AG04450 (cell line): Measurements from ENCODE around the gene ARHGEF4. TPM values are rescaled to one million over a fixed set of nuclear protein-coding genes. Genes with fewer than 3 reads are reported as not detected.

Experiments
- CTCF ChIA-PET: fragments of 300-600, 350-600 bp; formaldehyde crosslinking; extraction: SDS; loops from one replicate; lab custom pipeline; 2022; ENCODE audit warnings: antibody characterized with exemption, inconsistent platforms; lab: Charles Lee
- POLR2A ChIA-PET: fragments of 350-600 bp; formaldehyde crosslinking; extraction: SDS; loops from one replicate; lab custom pipeline; 2021; ENCODE audit warnings: antibody characterized with exemption, inconsistent platforms; lab: Yijun Ruan, JAX
- DNase-seq: peaks from one replicate; pipeline ENCODE4 v3.0.0-alpha.2; 2011; ENCODE audit warnings: low read depth, low spot score
- H3K27ac ChIP-seq: one replicate; pipeline ENCODE4 v1.5.1; 2012; ENCODE audit warnings: low read depth, low read length, control low read depth
- H3K27me3 ChIP-seq: one replicate; pipeline ENCODE4 v1.6.0; 2012; ENCODE audit warnings: low read length; ENCODE audit not compliant: control insufficient read depth, insufficient read depth
- H3K4me3 ChIP-seq: 2 replicates; pipeline ENCODE4 v1.5.1; 2011; ENCODE audit warnings: mild to moderate bottlenecking, low read depth, low read length, control low read depth
- H3K9me3 ChIP-seq: 2 replicates; pipeline ENCODE4 v1.5.1; 2012; ENCODE audit warnings: low read length; ENCODE audit not compliant: control insufficient read depth, insufficient read depth
- CTCF ChIP-seq: IDR thresholded peaks from 2 replicates; pipeline ENCODE4 v1.5.1; 2011; ENCODE audit warnings: low read depth, low read length, control low read depth, inconsistent platforms
- polyA plus RNA-seq: library from polyadenylated mRNA; depleted of rRNA; stranded (reverse); fragments of >200 nt; gene quantifications from 2 replicates; pipeline ENCODE4 v1.2.3, GENCODE V29; 2011

ARHGEF4 gene
- polyA plus RNA-seq, 1 experiment: 0.95 TPM

- no peak for TF ChIP-seq CTCF
- Histone ChIP-seq H3K27me3 (no peaks in the 10 kb centered on the region), H3K27ac (no peak overlapping the region), H3K4me3 (no peak overlapping the region), H3K9me3 (no peaks in the 10 kb centered on the region)
- CTCF ChIA-PET: interaction anchor here (0.7 kb wide), 1 partner anchor 11 kb away, joined by 3 read pairs; no protein-coding TSS in a partner anchor
- no peak for DNase-seq
- POLR2A ChIA-PET: no interaction called here
These were observed 28.0 kb upstream of the ARHGEF4 start for GRCh38 chr2:130808482-130809268.

- Histone ChIP-seq H3K9me3 (no peaks in the 10 kb centered on the region), H3K27me3 (no peaks in the 10 kb centered on the region), H3K27ac (no peak overlapping the region), H3K4me3 (no peak overlapping the region)
- no peak for TF ChIP-seq CTCF
- no peak for DNase-seq
- POLR2A ChIA-PET: no interaction called here
- CTCF ChIA-PET: interaction anchor here (0.6 to 1.1 kb wide), 2 partner anchors 13 to 63 kb away, joined by 3 to 6 read pairs; no protein-coding TSS in a partner anchor
These were observed 26.2 kb upstream of the ARHGEF4 start for GRCh38 chr2:130810490-130810889.

- Histone ChIP-seq H3K9me3 (no peaks in the 10 kb centered on the region), H3K27me3 (no peaks in the 10 kb centered on the region), H3K4me3 (no peak overlapping the region), H3K27ac (no peak overlapping the region)
- CTCF ChIA-PET: no interaction called here
- no peak for DNase-seq
- no peak for TF ChIP-seq CTCF
- POLR2A ChIA-PET: no interaction called here
These were observed 23.0 kb upstream of the ARHGEF4 start for GRCh38 chr2:130813722-130814121.

- POLR2A ChIA-PET: no interaction called here
- no peak for TF ChIP-seq CTCF
- Histone ChIP-seq H3K4me3 (no peak overlapping the region), H3K27me3 (peaks cover 4% of the 10 kb centered on the region), H3K27ac (no peak overlapping the region), H3K9me3 (no peaks in the 10 kb centered on the region)
- no peak for DNase-seq
- CTCF ChIA-PET: interaction anchor here (0.7 to 1.2 kb wide), 3 partner anchors 18 to 105 kb away, joined by 3 to 6 read pairs (median 3); no protein-coding TSS in a partner anchor
These were observed 21.6 kb upstream of the ARHGEF4 start for GRCh38 chr2:130814931-130815680.
